HG02870 (cell line): Measurements from ENCODE around the gene KRT35.
"Not testable (repeated sequence)": the region's sequence is repeated elsewhere in the genome, so short reads cannot be mapped to it uniquely, and the experiment has no call there.

Experiments
- ATAC-seq: cut with Tn5 transposase; IDR thresholded peaks from one replicate; pipeline ENCODE4 v1.9.1; 2021; ENCODE audit warnings: mild to moderate bottlenecking, moderate library complexity; ENCODE audit not compliant: unreplicated experiment

KRT35 gene

GRCh38 chr17:41462705-41463104 lies 18.2 kb downstream of the KRT35 start:
- no peak for ATAC-seq

- no peak for ATAC-seq
Measured at GRCh38 chr17:41457676-41458075, 23.3 kb downstream of the KRT35 start.

GRCh38 chr17:41456204-41456603 lies 24.7 kb downstream of the KRT35 start:
- ATAC-seq = no peak

- ATAC-seq = no peak
Measured at GRCh38 chr17:41455236-41455635, 25.7 kb downstream of the KRT35 start.

GRCh38 chr17:41453066-41453465 lies 27.9 kb downstream of the KRT35 start:
- ATAC-seq = no peak

- ATAC-seq = no peak
Measured at GRCh38 chr17:41452281-41452680, 28.7 kb downstream of the KRT35 start.

- ATAC-seq = no peak
Measured at GRCh38 chr17:41451154-41451728, 29.7 kb downstream of the KRT35 start.

- no peak for ATAC-seq
Measured at GRCh38 chr17:41449008-41449407, 31.9 kb downstream of the KRT35 start.

GRCh38 chr17:41448506-41448905 lies 32.4 kb downstream of the KRT35 start:
- no peak for ATAC-seq

- ATAC-seq = no peak
Measured at GRCh38 chr17:41446806-41447205, 34.1 kb downstream of the KRT35 start.

- no peak for ATAC-seq
Measured at GRCh38 chr17:41444640-41445039, 36.3 kb downstream of the KRT35 start.

GRCh38 chr17:41444186-41444585 lies 36.8 kb downstream of the KRT35 start:
- no peak for ATAC-seq

- no peak for ATAC-seq
Measured at GRCh38 chr17:41442739-41443138, 38.2 kb downstream of the KRT35 start.

GRCh38 chr17:41440531-41441033 lies 40.4 kb downstream of the KRT35 start, which contains the start of gene KRT38:
Gene KRT38, minus strand, starts transcription at chr17:41440983. Its CDS starts 62 bp downstream, at chr17:41440921.
- no peak for ATAC-seq

GRCh38 chr17:41439375-41439774 lies 41.6 kb downstream of the KRT35 start:
- ATAC-seq = no peak

GRCh38 chr17:41437769-41438168 lies 43.2 kb downstream of the KRT35 start:
- ATAC-seq = no peak

- no peak for ATAC-seq
Measured at GRCh38 chr17:41437254-41437653, 43.7 kb downstream of the KRT35 start.

- no peak for ATAC-seq
Measured at GRCh38 chr17:41434415-41434814, 46.5 kb downstream of the KRT35 start.

GRCh38 chr17:41434005-41434404 lies 46.9 kb downstream of the KRT35 start:
- ATAC-seq = no peak

GRCh38 chr17:41433586-41433985 lies 47.4 kb downstream of the KRT35 start:
- ATAC-seq = no peak

GRCh38 chr17:41430376-41430775 lies 50.6 kb downstream of the KRT35 start:
- ATAC-seq = not testable (repeated sequence)

- ATAC-seq = no peak
Measured at GRCh38 chr17:41429667-41430066, 51.3 kb downstream of the KRT35 start.
